ENCODE data around the gene SALL4. TPM values are rescaled to one million over a fixed set of nuclear protein-coding genes. Genes with fewer than 3 reads are reported as not detected.

Gene SALL4
- total and polyA plus RNA-seq, 5 donors from 2014 or later: not detected

DNA sequence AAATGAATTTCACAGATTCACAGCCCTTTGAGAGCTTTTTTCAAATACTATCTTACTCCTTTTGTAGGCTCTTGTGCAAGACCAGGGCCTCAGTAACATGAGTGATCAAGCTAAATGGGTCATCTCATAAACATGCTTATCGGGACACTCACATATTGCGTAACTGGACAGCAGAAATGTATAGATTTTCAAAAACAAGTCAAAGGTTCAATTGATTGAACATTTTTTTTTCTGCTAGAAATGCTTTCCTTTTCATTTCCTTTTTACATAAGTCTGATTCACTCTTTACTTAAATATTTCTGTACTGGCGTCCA, 8.7 kb upstream of the SALL4 start:
- no peak for ATAC-seq (ENCODE audit: low read depth in 2 of 2)
- H3K36me3 Mint-ChIP-seq: no peaks in the 10 kb centered on the region

DNA sequence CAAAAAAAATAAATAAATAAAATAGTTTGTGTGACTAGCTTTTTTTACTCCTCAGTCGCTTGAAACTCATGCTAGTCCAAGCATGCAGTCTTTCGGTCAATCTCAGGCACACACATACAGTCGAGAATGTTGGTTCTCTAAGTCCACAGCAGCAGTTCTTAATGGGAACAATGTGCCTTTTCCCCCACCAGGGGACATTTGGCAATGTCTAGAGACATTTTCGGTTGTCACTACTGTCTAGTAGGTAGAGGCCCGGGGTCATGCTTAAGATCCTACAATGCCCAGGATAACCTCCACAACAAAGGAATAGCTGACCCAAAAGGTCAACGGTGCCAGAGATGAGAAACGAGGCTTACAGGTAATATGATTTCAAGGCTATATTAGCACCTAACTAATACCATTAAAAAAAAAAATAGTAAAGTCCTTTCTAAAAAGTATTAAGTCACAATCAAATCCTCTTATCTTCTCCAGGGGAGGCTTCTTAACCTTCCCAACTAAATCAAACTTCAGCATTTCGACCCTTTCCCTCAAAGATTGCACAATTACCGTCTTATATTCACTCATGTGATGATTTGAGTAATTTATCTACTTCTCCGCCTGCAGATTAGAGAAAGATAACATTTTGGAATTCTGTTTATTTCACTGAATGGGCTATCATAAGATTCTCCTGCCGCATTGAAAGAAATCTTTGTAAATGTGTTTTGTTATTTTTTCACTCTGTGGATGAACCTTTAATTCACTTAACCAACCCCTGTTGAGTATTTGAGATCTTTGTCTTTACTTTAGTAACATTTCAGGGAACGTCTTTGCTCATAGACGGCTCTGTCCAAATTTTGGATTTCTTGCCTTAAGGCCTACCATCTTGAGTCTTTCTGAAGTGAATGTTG, 8.1 kb upstream of the SALL4 start:
- no peaks in the 10 kb centered on the region for H3K4me1 Mint-ChIP-seq
- ATAC-seq (ENCODE audit: low read depth in 2 of 2): no peak
- H3K4me3 ChIP-seq (ENCODE audit: low read depth, low read length): no peak overlapping the region
- no peaks in the 10 kb centered on the region for H3K36me3 ChIP-seq (ENCODE audit: control insufficient read depth, insufficient read depth, low read length)
- no peaks in the 10 kb centered on the region for H3K27me3 ChIP-seq (ENCODE audit: control insufficient read depth, insufficient read depth, low read length)
- peaks cover 0 to 1% (median 0%) of the 10 kb centered on the region in 7 donors for H3K9me3 Mint-ChIP-seq
- H3K4me1 ChIP-seq (ENCODE audit: control insufficient read depth, insufficient read depth, low read length, poor library complexity, severe bottlenecking): no peaks in the 10 kb centered on the region
- no peaks in the 10 kb centered on the region for H3K9me3 ChIP-seq (ENCODE audit: control insufficient read depth in 2 of 2, low read length in 2 of 2)
- H3K27ac ChIP-seq (ENCODE audit: insufficient read depth, low read length, poor library complexity, severe bottlenecking): no peak overlapping the region
- DNase-seq: no peak
- H3K27ac Mint-ChIP-seq: no peak overlapping the region
- H3K27me3 Mint-ChIP-seq: no peaks in the 10 kb centered on the region
- no peaks in the 10 kb centered on the region for H3K36me3 Mint-ChIP-seq
- no peak overlapping the region for H3K4me3 Mint-ChIP-seq

More for the DNA sequence above, 8.7 kb upstream of the SALL4 start:
- peaks cover 0 to 1% (median 0%) of the 10 kb centered on the region in 7 donors for H3K9me3 Mint-ChIP-seq
- H3K4me3 Mint-ChIP-seq: no peak overlapping the region
- no peak for DNase-seq
- no peaks in the 10 kb centered on the region for H3K36me3 ChIP-seq (ENCODE audit: control insufficient read depth, insufficient read depth, low read length)
- H3K27me3 ChIP-seq (ENCODE audit: control insufficient read depth, insufficient read depth, low read length): no peaks in the 10 kb centered on the region
- no peak overlapping the region for H3K4me3 ChIP-seq (ENCODE audit: low read depth, low read length)
- H3K27ac ChIP-seq (ENCODE audit: insufficient read depth, low read length, poor library complexity, severe bottlenecking): no peak overlapping the region
- H3K4me1 Mint-ChIP-seq: no peaks in the 10 kb centered on the region
- no peaks in the 10 kb centered on the region for H3K27me3 Mint-ChIP-seq
- H3K27ac Mint-ChIP-seq: no peak overlapping the region
- H3K4me1 ChIP-seq (ENCODE audit: control insufficient read depth, insufficient read depth, low read length, poor library complexity, severe bottlenecking): no peaks in the 10 kb centered on the region
- H3K9me3 ChIP-seq (ENCODE audit: control insufficient read depth in 2 of 2, low read length in 2 of 2): no peaks in the 10 kb centered on the region

DNA sequence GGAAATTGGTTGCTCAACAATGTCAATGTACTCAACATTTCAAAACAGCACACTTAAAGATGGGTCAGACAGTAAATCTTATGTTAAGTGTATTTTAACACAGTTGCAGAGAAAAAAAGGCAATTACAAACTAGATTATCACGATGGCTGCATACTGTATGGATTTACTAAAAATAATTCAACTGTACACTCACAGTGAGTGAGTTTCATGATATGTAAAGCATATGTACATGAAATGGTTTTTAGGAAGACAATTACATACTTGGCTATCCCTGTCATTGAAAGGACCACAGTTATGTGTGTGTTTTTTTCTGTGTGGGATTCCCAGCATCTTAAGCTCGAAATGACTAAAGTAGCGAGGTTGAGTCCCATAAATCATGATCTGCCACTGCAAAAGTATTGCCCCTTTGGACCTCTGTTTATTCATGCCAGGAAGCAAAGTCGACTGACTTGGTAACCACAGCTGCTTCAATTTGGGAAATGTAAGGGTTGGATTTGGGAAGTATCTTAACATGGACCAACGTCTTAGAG, 5.5 kb upstream of the SALL4 start:
- no peak for ATAC-seq (ENCODE audit: low read depth in 2 of 2)
- H3K4me3 ChIP-seq (ENCODE audit: low read depth, low read length): no peak overlapping the region
- H3K9me3 Mint-ChIP-seq: peaks cover 0 to 2% (median 0%) of the 10 kb centered on the region in 7 donors

DNA sequence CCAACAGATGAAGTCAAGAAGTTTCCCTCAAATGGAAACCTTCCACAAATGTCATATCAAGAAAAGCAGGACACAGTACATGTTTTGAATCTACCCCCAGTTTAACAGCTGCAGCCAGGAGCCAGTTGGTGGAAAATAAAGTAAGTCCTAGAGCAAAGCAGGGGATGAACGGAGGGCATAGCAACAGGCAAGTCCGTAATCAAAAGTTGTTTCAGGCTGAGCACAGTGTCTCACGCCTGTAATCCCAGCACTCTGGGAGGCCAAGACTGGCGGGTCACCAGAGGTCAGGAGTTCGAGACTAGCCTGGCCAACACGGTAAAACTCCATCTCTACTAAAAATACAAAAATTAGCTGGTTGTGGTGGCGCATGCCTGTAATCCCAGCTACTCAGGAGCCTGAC, 2.4 kb upstream of the SALL4 start:
- Histone ChIP-seq H3K27me3 (ENCODE audit: control insufficient read depth, insufficient read depth, low read length) (peaks cover 1% of the 10 kb centered on the region), H3K36me3 (ENCODE audit: control insufficient read depth, insufficient read depth, low read length) (no peaks in the 10 kb centered on the region), H3K4me3 (ENCODE audit: low read depth, low read length) (no peak overlapping the region), H3K27ac (ENCODE audit: insufficient read depth, low read length, poor library complexity, severe bottlenecking) (no peak overlapping the region), H3K4me1 (ENCODE audit: control insufficient read depth, insufficient read depth, low read length, poor library complexity, severe bottlenecking) (no peaks in the 10 kb centered on the region), H3K9me3 (ENCODE audit: control insufficient read depth in 2 of 2, low read length in 2 of 2) (no peaks in the 10 kb centered on the region)
- peaks cover 0 to 7% (median 1%) of the 10 kb centered on the region in 4 donors for H3K4me1 Mint-ChIP-seq
- no peak overlapping the region for H3K4me3 Mint-ChIP-seq
- H3K9me3 Mint-ChIP-seq: peaks cover 0 to 2% (median 0%) of the 10 kb centered on the region in 7 donors
- H3K36me3 Mint-ChIP-seq: no peaks in the 10 kb centered on the region
- DNase-seq: no peak
- no peak overlapping the region for H3K27ac Mint-ChIP-seq
- ATAC-seq (ENCODE audit: low read depth in 2 of 2): no peak
- H3K27me3 Mint-ChIP-seq: peaks cover 23% of the 10 kb centered on the region

More for the DNA sequence above, 5.5 kb upstream of the SALL4 start:
- Histone ChIP-seq H3K9me3 (ENCODE audit: control insufficient read depth in 2 of 2, low read length in 2 of 2) (no peaks in the 10 kb centered on the region), H3K27me3 (ENCODE audit: control insufficient read depth, insufficient read depth, low read length) (no peaks in the 10 kb centered on the region), H3K36me3 (ENCODE audit: control insufficient read depth, insufficient read depth, low read length) (no peaks in the 10 kb centered on the region), H3K4me1 (ENCODE audit: control insufficient read depth, insufficient read depth, low read length, poor library complexity, severe bottlenecking) (no peaks in the 10 kb centered on the region), H3K27ac (ENCODE audit: insufficient read depth, low read length, poor library complexity, severe bottlenecking) (no peak overlapping the region)
- Mint-ChIP-seq H3K4me1 (peaks cover 0 to 5% (median 0%) of the 10 kb centered on the region in 4 donors), H3K36me3 (no peaks in the 10 kb centered on the region), H3K27me3 (peaks cover 6% of the 10 kb centered on the region), H3K27ac (no peak overlapping the region), H3K4me3 (no peak overlapping the region)
- DNase-seq: no peak

DNA sequence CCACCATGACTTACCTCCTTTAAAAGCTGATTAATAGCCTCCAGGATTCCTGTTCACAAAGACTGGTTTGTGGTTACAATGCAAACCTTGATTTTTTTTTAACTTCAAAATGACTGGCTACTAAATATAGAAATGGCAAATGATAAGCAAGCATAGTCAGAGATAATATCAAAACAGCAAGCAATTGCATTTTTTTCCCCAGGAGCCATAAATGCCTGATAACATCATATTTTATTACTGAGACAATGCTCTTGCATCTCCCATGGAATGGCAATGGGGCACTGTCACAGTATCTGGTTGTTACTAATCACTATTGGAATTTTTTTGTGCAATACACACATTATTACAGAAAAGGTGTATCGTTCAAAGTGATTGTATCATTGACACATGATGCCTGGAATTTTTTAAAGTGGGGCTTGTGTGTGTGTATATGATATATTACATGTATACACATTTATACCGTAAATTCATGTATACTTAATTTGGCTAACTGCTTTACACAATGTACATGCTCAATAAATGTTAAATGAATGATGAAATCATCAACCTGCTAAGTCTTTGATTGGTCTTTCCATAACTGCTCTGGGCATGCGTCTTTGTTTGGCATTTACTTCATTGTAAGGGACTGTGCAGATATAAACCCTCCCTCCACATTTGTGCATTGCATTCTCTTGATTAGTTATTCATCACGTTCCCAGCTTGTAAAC, 980 bp upstream of the SALL4 start:
- H3K27me3 ChIP-seq (ENCODE audit: control insufficient read depth, insufficient read depth, low read length): peaks cover 9% of the 10 kb centered on the region
- no peak overlapping the region for H3K27ac Mint-ChIP-seq
- no peak for ATAC-seq (ENCODE audit: low read depth in 2 of 2)
- no peaks in the 10 kb centered on the region for H3K9me3 ChIP-seq (ENCODE audit: control insufficient read depth in 2 of 2, low read length in 2 of 2)
- DNase-seq: no peak
- H3K4me3 ChIP-seq (ENCODE audit: low read depth, low read length): no peak overlapping the region
- H3K36me3 Mint-ChIP-seq: no peaks in the 10 kb centered on the region
- H3K27me3 Mint-ChIP-seq: peaks cover 37% of the 10 kb centered on the region
- H3K4me1 ChIP-seq (ENCODE audit: control insufficient read depth, insufficient read depth, low read length, poor library complexity, severe bottlenecking): no peaks in the 10 kb centered on the region
- H3K4me3 Mint-ChIP-seq: no peak overlapping the region
- peaks cover 0 to 2% (median 0%) of the 10 kb centered on the region in 7 donors for H3K9me3 Mint-ChIP-seq
- peaks cover 0 to 14% (median 1%) of the 10 kb centered on the region in 4 donors for H3K4me1 Mint-ChIP-seq
- H3K36me3 ChIP-seq (ENCODE audit: control insufficient read depth, insufficient read depth, low read length): no peaks in the 10 kb centered on the region
- no peak overlapping the region for H3K27ac ChIP-seq (ENCODE audit: insufficient read depth, low read length, poor library complexity, severe bottlenecking)

DNA sequence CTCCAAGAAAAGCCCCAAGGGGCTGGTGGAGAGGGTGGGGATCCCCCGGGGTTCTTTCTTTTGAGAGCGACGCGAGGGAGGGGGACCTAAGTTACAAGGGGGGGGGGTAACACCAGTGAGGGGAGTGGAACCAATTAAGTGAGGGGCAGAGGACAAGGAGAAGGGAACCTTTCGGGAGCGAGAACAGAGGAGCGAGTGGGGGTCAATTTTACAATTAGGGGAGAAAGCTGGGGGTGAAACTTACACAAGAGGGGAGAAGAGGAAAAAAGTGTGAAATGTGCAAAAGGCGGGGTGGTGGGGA, 548 bp downstream of the SALL4 start:
- peaks cover 49% of the 10 kb centered on the region for H3K27me3 Mint-ChIP-seq

DNA sequence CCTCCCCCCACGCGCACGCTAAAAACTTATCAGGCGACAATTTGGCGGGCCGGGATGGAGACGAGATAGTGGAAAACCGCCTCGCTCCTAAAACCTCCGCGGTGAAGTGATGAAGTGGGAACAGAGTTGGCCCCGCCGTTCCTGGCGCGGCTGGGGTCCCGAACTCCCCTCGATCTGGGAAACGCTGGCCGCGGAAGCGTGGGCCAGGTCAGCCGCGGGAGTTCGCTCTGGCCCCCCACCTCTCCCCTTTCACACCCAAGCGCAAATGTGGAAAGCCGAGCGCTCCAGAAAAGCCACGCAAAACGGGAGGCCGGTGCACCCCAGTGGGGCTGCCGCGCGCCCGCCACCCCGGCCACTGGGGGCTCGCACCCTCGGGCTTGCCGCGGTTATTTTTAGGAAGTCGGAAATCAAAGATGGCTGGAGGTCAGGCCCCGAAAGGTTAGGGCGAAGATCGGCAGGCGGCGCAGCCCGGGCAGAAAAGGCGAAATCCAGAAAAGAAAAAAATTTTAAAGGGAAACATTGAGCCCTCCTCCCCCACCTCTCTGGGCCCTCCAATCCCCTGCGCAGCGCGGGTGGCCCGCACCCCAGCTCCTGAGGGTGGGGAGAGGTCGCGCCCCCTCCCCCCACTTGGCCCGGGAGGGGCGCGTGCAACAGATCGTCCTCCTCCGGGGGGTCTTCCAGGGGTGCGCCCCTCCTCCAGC, 1.0 kb downstream of the SALL4 start:
- Mint-ChIP-seq H3K36me3 (no peaks in the 10 kb centered on the region), H3K27ac (no peak overlapping the region), H3K4me3 (no peak overlapping the region), H3K4me1 (peaks cover 0 to 14% (median 1%) of the 10 kb centered on the region in 4 donors), H3K9me3 (peaks cover 0 to 2% (median 0%) of the 10 kb centered on the region in 7 donors), H3K27me3 (peaks cover 49% of the 10 kb centered on the region)
- ATAC-seq (ENCODE audit: low read depth in 2 of 2) (no peak), DNase-seq (no peak)
- Histone ChIP-seq H3K36me3 (ENCODE audit: control insufficient read depth, insufficient read depth, low read length) (no peaks in the 10 kb centered on the region), H3K27me3 (ENCODE audit: control insufficient read depth, insufficient read depth, low read length) (peaks cover 9% of the 10 kb centered on the region), H3K9me3 (ENCODE audit: control insufficient read depth in 2 of 2, low read length in 2 of 2) (no peaks in the 10 kb centered on the region), H3K27ac (ENCODE audit: insufficient read depth, low read length, poor library complexity, severe bottlenecking) (no peak overlapping the region), H3K4me3 (ENCODE audit: low read depth, low read length) (no peak overlapping the region), H3K4me1 (ENCODE audit: control insufficient read depth, insufficient read depth, low read length, poor library complexity, severe bottlenecking) (no peaks in the 10 kb centered on the region)

More for the DNA sequence above, 548 bp downstream of the SALL4 start:
- Histone ChIP-seq H3K4me3 (ENCODE audit: low read depth, low read length) (no peak overlapping the region), H3K9me3 (ENCODE audit: control insufficient read depth in 2 of 2, low read length in 2 of 2) (no peaks in the 10 kb centered on the region), H3K36me3 (ENCODE audit: control insufficient read depth, insufficient read depth, low read length) (no peaks in the 10 kb centered on the region), H3K27me3 (ENCODE audit: control insufficient read depth, insufficient read depth, low read length) (peaks cover 9% of the 10 kb centered on the region), H3K4me1 (ENCODE audit: control insufficient read depth, insufficient read depth, low read length, poor library complexity, severe bottlenecking) (no peaks in the 10 kb centered on the region), H3K27ac (ENCODE audit: insufficient read depth, low read length, poor library complexity, severe bottlenecking) (no peak overlapping the region)
- peaks cover 0 to 2% (median 0%) of the 10 kb centered on the region in 7 donors for H3K9me3 Mint-ChIP-seq
- no peak overlapping the region for H3K4me3 Mint-ChIP-seq
- ATAC-seq (ENCODE audit: low read depth in 2 of 2) (no peak), DNase-seq (no peak)
- H3K4me1 Mint-ChIP-seq: peaks cover 0 to 14% (median 1%) of the 10 kb centered on the region in 4 donors
- H3K27ac Mint-ChIP-seq: no peak overlapping the region
- no peaks in the 10 kb centered on the region for H3K36me3 Mint-ChIP-seq
